Gastrocnemius medialis (tissue), 4 donors: Measurements from ENCODE around the gene TEX51. TPM values are rescaled to one million over a fixed set of nuclear protein-coding genes. Genes with fewer than 3 reads are reported as not detected.

ENCODE experiments used
- ATAC-seq, 2 donors: fragments of 150-250 bp; one replicate each; pipeline ENCODE4 v1.9.1; 2016
- DNase-seq, 2 donors: peaks; one replicate each; pipeline ENCODE4 v3.0.0-alpha.2; 2019
- H3K27ac ChIP-seq, 4 donors: fragments of 200-600 bp; sonication (generic); 1 replicate in 1 of 4; 2 replicates in 3 of 4; pipeline ENCODE4 v1.5.1; 2016 to 2018; ENCODE audit warnings: mild to moderate bottlenecking in 2 of 4, moderate library complexity in 1 of 4
- H3K27me3 ChIP-seq, 3 donors: fragments of 200-600 bp; sonication (generic) in 2 of 3; 1 replicate in 1 of 3; 2 replicates in 2 of 3; pipeline versions ENCODE4 v1.5.1 to v1.6.0; 2016 to 2019; ENCODE audit warnings: mild to moderate bottlenecking in 1 of 3, moderate library complexity in 1 of 3
- H3K36me3 ChIP-seq, 2 donors: fragments of 200-600 bp; sonication (generic) in 1 of 2; one replicate each; pipeline ENCODE4 v1.5.1; 2017 to 2018
- H3K4me1 ChIP-seq, 2 donors: fragments of 200-600 bp; sonication (generic) in 1 of 2; one replicate each; pipeline ENCODE4 v1.5.1; 2016 to 2017; ENCODE audit warnings: mild to moderate bottlenecking in 2 of 2
- H3K4me3 ChIP-seq, 4 donors: fragments of 200-600 bp; sonication (generic) in 3 of 4; 1 replicate in 1 of 4; 2 replicates in 3 of 4; pipeline ENCODE4 v1.5.1; 2016 to 2019; ENCODE audit warnings: mild to moderate bottlenecking in 2 of 4
- H3K9me3 ChIP-seq, 3 donors: fragments of 200-600 bp; sonication (generic) in 2 of 3; 1 replicate in 1 of 3; 2 replicates in 2 of 3; pipeline ENCODE4 v1.5.1; 2016 to 2019
- CTCF ChIP-seq, 5 experiments: fragments of 450-650 bp in 3 of 5; fragments of 200-600 bp in 2 of 5; sonication (generic) in 2 of 5; IDR thresholded peaks in 4 of 5; conservative IDR thresholded peaks in 1 of 5; 1 replicate in 4 of 5; 2 replicates in 1 of 5; pipeline ENCODE4 v1.5.1; 2016 to 2019; ENCODE audit warnings: antibody characterized with exemption in 5 of 5, mild to moderate bottlenecking in 3 of 5, moderate library complexity in 3 of 5
- POLR2A ChIP-seq, 2 donors: fragments of 450-650 bp; IDR thresholded peaks; one replicate each; pipeline ENCODE4 v1.6.1; 2017; ENCODE audit warnings: antibody characterized with exemption in 2 of 2, mild to moderate bottlenecking in 2 of 2, moderate library complexity in 2 of 2
- in situ Hi-C, 4 donors: fragments of 200-750 bp; cut with MboI; loops; one replicate each; pipeline versions ENCODE4 v1.15.0 to v1.8.0; 2017; ENCODE audit warnings: low sequenced_read_pairs in 4 of 4
- intact Hi-C: fragments of 100-400 bp; cut with DNase I; formaldehyde crosslinking; loops from one replicate; pipeline ENCODE4 v1.15.1; 2023; ENCODE audit warnings: low total_unique reads
- total RNA-seq, 4 donors: library from RNA; depleted of rRNA; stranded (reverse); fragments of >200 nt; gene quantifications; one replicate each; pipeline versions ENCODE4 v1.1.0 to v1.2.3, GENCODE V29; 2016

Gene TEX51
- total RNA-seq, 4 donors from 2014 or later, result not detected

- Histone ChIP-seq H3K27me3 (peaks cover 0 to 9% (median 0%) of the 10 kb centered on the region in 3 donors), H3K27ac (no peak overlapping the region), H3K9me3 (no peaks in the 10 kb centered on the region), H3K4me3 (no peak overlapping the region), H3K4me1 (peaks cover 0 to 8% of the 10 kb centered on the region in 2 donors), H3K36me3 (no peaks in the 10 kb centered on the region)
- no peak for TF ChIP-seq POLR2A (IDR thresholded peaks at IDR 0.05)
- no peak for TF ChIP-seq CTCF (IDR thresholded peaks at IDR 0.05 in 4 of 5, conservative IDR thresholded peaks at IDR 0.05 in 1 of 5)
- in situ Hi-C loops (no loop called here), intact Hi-C loops (no loop called here)
- ATAC-seq, result no peak
- DNase-seq, result no peak
These were observed 9.6 kb upstream of the TEX51 start for GRCh38 chr2:126889071-126889470.

DNA sequence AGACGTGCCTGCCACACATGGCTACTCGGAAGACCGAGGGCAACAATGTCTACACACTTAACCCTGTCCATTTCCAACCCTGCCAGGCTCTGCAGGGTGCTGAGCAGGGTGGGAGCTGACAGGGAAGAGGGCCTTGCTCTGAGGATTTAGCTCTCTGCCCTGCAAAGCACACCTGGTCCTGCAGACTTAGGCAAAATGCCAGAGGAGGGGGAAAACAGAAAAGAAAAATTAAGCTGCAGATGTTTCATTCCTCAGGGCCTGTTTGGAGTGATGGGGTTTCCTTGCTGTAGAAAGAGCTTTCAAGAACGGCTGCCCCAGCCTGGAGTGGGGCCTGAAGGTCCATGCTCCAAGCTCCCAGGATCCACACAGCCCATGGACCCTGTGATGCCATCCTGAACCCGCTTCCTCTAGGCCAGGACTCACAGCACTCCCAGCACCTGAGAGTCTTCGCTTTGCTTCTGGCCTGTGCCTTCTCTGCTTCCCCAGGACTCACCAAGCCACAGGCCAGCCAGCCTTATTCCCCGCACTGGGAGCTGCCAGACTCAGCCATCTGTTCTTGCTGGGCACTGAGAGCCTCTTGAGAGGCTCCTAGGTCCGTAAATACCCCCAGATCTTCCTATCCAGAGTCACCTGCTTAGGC lies 9.1 kb upstream of the TEX51 start:
- no peak overlapping the region for H3K27ac ChIP-seq
- DNase-seq (no peak), ATAC-seq (no peak)
- H3K4me3 ChIP-seq, result no peak overlapping the region
- H3K36me3 ChIP-seq, result no peaks in the 10 kb centered on the region
- TF ChIP-seq POLR2A (IDR thresholded peaks at IDR 0.05) (no peak), CTCF (IDR thresholded peaks at IDR 0.05 in 4 of 5, conservative IDR thresholded peaks at IDR 0.05 in 1 of 5) (no peak)
- H3K9me3 ChIP-seq, result no peaks in the 10 kb centered on the region
- H3K27me3 ChIP-seq, result peaks cover 0 to 9% (median 0%) of the 10 kb centered on the region in 3 donors
- intact Hi-C loops, result no loop called here
- in situ Hi-C loops, result no loop called here
- peaks cover 0 to 8% of the 10 kb centered on the region in 2 donors for H3K4me1 ChIP-seq

DNA sequence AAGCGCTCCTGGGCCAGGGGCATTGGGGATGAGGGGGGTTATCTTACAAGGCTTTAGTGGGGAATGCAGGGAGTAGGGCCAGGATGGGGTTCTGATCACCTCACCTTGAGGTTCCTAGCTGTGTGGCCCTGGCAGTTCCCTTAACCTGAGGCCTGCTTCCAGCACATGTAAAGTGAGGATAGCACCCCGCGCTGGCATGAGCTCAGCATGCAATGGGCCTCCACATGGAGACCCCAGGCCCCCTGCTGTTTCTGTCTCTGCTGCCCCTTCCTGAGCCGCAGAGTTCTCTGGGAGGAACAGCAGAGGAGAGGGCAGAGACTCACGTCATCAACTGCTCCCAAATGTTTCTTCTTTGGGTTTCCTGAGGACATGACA lies 8.6 kb upstream of the TEX51 start:
- DNase-seq (no peak), ATAC-seq (no peak)
- H3K36me3 ChIP-seq, result no peaks in the 10 kb centered on the region
- no peak overlapping the region for H3K27ac ChIP-seq
- TF ChIP-seq CTCF (IDR thresholded peaks at IDR 0.05 in 4 of 5, conservative IDR thresholded peaks at IDR 0.05 in 1 of 5) (no peak), POLR2A (IDR thresholded peaks at IDR 0.05) (no peak)
- in situ Hi-C loops, result no loop called here
- H3K4me1 ChIP-seq, result peaks cover 0 to 8% of the 10 kb centered on the region in 2 donors
- no peaks in the 10 kb centered on the region for H3K9me3 ChIP-seq
- H3K27me3 ChIP-seq, result peaks cover 0 to 9% (median 0%) of the 10 kb centered on the region in 3 donors
- H3K4me3 ChIP-seq, result no peak overlapping the region
- intact Hi-C loops, result no loop called here

GRCh38 chr2:126890551-126891450 lies 7.9 kb upstream of the TEX51 start:
- Histone ChIP-seq H3K27ac (no peak overlapping the region), H3K4me1 (peaks cover 0 to 6% of the 10 kb centered on the region in 2 donors), H3K27me3 (peaks cover 0 to 9% (median 0%) of the 10 kb centered on the region in 3 donors), H3K9me3 (no peaks in the 10 kb centered on the region), H3K36me3 (no peaks in the 10 kb centered on the region), H3K4me3 (no peak overlapping the region)
- no peak for TF ChIP-seq CTCF (IDR thresholded peaks at IDR 0.05 in 4 of 5, conservative IDR thresholded peaks at IDR 0.05 in 1 of 5)
- no peak for TF ChIP-seq POLR2A (IDR thresholded peaks at IDR 0.05)
- no peak for ATAC-seq
- intact Hi-C loops, result no loop called here
- no peak for DNase-seq
- in situ Hi-C loops, result no loop called here
